ENCODE measurements around the gene DNAH7. TPM values are rescaled to one million over a fixed set of nuclear protein-coding genes. Genes with fewer than 3 reads are reported as not detected.

Gene DNAH7
- total and polyA plus RNA-seq, 10 of the 15 experiments (the other 5 are each of a cell fraction or from before 2014, with no cell fraction given) = 0.05 to 0.61 (median 0.16) TPM

- no peaks in the 10 kb centered on the region for H3K9me3 ChIP-seq (replicated peaks; ENCODE audit: control insufficient read depth, insufficient read depth, low read length)
- POLR2A ChIA-PET = no interaction called here
- in situ Hi-C loops (cut with MboI) = no loop called here
- no peak overlapping the region for H2AFZ ChIP-seq (ENCODE audit: control insufficient read depth, low read depth, low read length)
- H3K4me2 ChIP-seq (ENCODE audit: control insufficient read depth, insufficient read depth) = no peak overlapping the region
- 24% methylated on average over 2 of the region's 2 CpGs for WGBS (ENCODE audit: insufficient coverage, insufficient replicate concordance, low lambda C conversion rate, missing lambda C conversion rate)
- TF ChIP-seq NR2C2 (IDR thresholded peaks at IDR 0.05; ENCODE audit: borderline replicate concordance, control insufficient read depth, insufficient read length, low read depth) (no peak), NBN (IDR thresholded peaks at IDR 0.05) (no peak), NFYA (IDR thresholded peaks at IDR 0.05; ENCODE audit: borderline replicate concordance, low read depth, low read length) (no peak), CBFB (IDR thresholded peaks at IDR 0.05; ENCODE audit: low read depth) (no peak), SREBF2 (IDR thresholded peaks at IDR 0.05; ENCODE audit: low read length) (no peak), SRF (IDR thresholded peaks at IDR 0.05; ENCODE audit: low read depth in 2 of 2, low read length in 2 of 2) (no peak), POLR2AphosphoS5 (IDR thresholded peaks at IDR 0.05; ENCODE audit: low read length) (no peak), CHD4 (IDR thresholded peaks at IDR 0.05) (no peak), SUPT20H (IDR thresholded peaks at IDR 0.05; ENCODE audit: borderline replicate concordance, control insufficient read depth, low read depth, low read length) (no peak), KDM1A (IDR thresholded peaks at IDR 0.05; ENCODE audit: borderline replicate concordance) (no peak), SMAD1 (IDR thresholded peaks at IDR 0.05; ENCODE audit: low read depth, partially characterized antibody) (no peak)
- TF ChIP-seq, protein P1, sequence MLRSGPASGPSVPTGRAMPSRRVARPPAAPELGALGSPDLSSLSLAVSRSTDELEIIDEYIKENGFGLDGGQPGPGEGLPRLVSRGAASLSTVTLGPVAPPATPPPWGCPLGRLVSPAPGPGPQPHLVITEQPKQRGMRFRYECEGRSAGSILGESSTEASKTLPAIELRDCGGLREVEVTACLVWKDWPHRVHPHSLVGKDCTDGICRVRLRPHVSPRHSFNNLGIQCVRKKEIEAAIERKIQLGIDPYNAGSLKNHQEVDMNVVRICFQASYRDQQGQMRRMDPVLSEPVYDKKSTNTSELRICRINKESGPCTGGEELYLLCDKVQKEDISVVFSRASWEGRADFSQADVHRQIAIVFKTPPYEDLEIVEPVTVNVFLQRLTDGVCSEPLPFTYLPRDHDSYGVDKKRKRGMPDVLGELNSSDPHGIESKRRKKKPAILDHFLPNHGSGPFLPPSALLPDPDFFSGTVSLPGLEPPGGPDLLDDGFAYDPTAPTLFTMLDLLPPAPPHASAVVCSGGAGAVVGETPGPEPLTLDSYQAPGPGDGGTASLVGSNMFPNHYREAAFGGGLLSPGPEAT (IDR thresholded peaks at IDR 0.05; ENCODE audit: low read depth) = no peak
- TF ChIP-seq, protein P2, sequence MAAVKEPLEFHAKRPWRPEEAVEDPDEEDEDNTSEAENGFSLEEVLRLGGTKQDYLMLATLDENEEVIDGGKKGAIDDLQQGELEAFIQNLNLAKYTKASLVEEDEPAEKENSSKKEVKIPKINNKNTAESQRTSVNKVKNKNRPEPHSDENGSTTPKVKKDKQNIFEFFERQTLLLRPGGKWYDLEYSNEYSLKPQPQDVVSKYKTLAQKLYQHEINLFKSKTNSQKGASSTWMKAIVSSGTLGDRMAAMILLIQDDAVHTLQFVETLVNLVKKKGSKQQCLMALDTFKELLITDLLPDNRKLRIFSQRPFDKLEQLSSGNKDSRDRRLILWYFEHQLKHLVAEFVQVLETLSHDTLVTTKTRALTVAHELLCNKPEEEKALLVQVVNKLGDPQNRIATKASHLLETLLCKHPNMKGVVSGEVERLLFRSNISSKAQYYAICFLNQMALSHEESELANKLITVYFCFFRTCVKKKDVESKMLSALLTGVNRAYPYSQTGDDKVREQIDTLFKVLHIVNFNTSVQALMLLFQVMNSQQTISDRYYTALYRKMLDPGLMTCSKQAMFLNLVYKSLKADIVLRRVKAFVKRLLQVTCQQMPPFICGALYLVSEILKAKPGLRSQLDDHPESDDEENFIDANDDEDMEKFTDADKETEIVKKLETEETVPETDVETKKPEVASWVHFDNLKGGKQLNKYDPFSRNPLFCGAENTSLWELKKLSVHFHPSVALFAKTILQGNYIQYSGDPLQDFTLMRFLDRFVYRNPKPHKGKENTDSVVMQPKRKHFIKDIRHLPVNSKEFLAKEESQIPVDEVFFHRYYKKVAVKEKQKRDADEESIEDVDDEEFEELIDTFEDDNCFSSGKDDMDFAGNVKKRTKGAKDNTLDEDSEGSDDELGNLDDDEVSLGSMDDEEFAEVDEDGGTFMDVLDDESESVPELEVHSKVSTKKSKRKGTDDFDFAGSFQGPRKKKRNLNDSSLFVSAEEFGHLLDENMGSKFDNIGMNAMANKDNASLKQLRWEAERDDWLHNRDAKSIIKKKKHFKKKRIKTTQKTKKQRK (IDR thresholded peaks at IDR 0.05; ENCODE audit: low read depth, low read length) = no peak
- no peaks in the 10 kb centered on the region for H3K4me1 ChIP-seq (ENCODE audit: control insufficient read depth, insufficient read depth, low read length)
- no peak overlapping the region for H3K4me3 ChIP-seq
- no peaks in the 10 kb centered on the region for H3K36me3 ChIP-seq (ENCODE audit: control insufficient read depth in 2 of 2, insufficient read depth in 2 of 2, low read length in 1 of 2)
- H3K27me3 ChIP-seq (replicated peaks in 1 of 2; ENCODE audit: control insufficient read depth in 2 of 2, insufficient read depth in 2 of 2, low read length in 1 of 2) = no peaks in the 10 kb centered on the region
- SMC1A ChIA-PET (ENCODE audit: uncharacterized antibody, unreplicated experiment) = interaction anchor here (0.7 to 1.8 kb wide), 3 partner anchors 11 to 85 kb away, joined by 3 to 4 read pairs (median 3); no protein-coding TSS in a partner anchor
- CTCF ChIA-PET = no interaction called here
- H3K27ac ChIP-seq (ENCODE audit: control insufficient read depth, insufficient read depth) = no peak overlapping the region
- no TSS peak for BruUV-seq (replicated peaks)
- RAD21 ChIA-PET (ENCODE audit: unreplicated experiment) = interaction anchor here (1.7 kb wide), 1 partner anchor 208 kb away, joined by 3 read pairs; no protein-coding TSS in a partner anchor
- DNase-seq (ENCODE audit: low read depth, low spot score) = no peak
- intact Hi-C loops (cut with micrococcal nuclease; ENCODE audit: unreplicated experiment) = no loop called here
- FAIRE-seq = no peak
- H3K9ac ChIP-seq (ENCODE audit: control insufficient read depth, insufficient read depth, low read length) = no peak overlapping the region
- no peaks in the 10 kb centered on the region for H4K20me1 ChIP-seq (ENCODE audit: control insufficient read depth, insufficient read depth)
- H3K79me2 ChIP-seq (ENCODE audit: control insufficient read depth, insufficient read depth, low read length) = no peaks in the 10 kb centered on the region
- ATAC-seq = no peak
Measured at GRCh38 chr2:195859513-195859912, 209.1 kb downstream of the DNAH7 start.
